Left renal cortex interstitium (tissue), 4 donors: ENCODE results near the gene COL4A1. TPM values are rescaled to one million over a fixed set of nuclear protein-coding genes. Genes with fewer than 3 reads are reported as not detected.

Source experiments
- DNase-seq, 4 donors: peaks; one replicate each; pipeline ENCODE4 v3.0.0-alpha.2; 2013; ENCODE audit warnings: low read depth in 4 of 4, low spot score in 2 of 4, missing footprints in 1 of 4
- polyA plus RNA-seq, 4 donors: library from polyadenylated mRNA; unstranded; fragments of 120-200 nt; gene quantifications; one replicate each; pipeline ENCODE4 v1.2.1, GENCODE V29; 2013; ENCODE audit not compliant: insufficient read length in 4 of 4

Gene COL4A1
- polyA plus RNA-seq, 4 donors, result 518 to 626 (median 569) TPM

DNA sequence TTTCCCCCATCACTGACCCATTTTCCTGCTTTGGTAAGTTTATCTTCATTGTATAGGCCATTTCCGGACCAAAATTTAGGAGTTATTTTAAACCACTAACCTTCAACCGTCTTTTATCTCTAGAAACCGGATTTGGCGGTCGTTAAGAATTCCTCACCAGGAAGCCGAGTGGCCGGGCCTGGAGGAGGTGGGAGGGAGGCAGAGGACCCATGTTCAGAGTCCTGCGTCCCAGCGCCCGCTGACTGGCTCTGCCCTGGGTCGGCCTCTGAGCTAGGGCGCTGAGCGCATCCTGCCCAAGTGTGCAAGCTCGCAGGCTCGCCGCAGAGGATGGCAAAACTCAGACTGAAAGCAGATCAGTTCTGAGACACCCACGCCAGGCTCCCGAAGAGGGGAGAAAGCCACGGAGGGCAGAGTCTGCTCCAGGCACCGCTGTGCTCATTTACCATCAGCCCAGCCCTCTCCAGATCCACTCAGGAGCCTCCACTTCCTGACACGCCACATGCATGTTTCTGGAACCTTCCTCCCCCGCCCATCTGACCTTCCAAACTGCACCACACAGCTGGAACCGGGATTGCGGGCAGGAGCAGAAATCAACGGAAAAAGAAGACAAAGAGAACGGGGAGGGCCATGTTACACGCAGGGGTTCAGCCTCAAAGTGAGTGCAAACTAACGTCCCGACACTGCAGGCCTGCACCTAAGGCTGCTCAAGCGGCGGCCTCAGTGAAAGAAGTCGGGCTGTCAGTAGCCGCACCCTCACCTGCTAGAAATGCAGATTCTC is 8.3 kb downstream of the COL4A1 start:
- DNase-seq, result peak in 2 of 4 donors; percentile 49 to 59

DNA sequence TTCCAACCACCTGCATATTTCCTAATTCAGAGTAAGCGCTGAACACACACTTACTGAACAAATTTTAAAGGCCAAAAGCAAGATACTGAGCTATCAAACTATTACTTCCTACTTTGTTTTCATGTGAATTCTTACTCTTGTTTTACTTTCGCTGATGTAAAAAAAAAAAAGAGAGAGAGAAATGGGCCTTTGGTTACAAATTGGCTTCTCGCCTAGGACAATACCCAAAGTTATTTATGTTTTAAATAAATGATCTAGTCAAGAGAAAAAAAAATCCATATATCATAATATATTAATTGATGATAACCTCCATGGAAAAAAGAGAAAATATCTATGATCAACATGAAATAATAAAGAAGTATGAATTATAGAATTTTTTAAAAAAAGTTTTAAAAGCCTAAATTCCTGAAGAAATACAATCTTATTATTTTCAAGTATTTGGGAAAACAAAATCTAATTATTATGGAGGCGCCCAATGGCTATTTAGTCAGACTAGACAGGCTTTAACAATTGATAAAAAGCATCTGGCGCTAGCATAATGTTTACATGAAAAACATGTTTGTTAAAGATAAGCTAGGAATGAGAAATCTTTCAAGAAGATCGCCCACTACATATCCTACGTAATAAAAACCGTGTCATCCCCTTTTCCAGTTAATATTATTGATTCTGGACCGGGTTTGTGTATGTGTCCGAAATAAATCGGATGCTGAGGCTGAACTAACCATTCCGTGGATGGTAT is 9.0 kb downstream of the COL4A1 start:
- peak in 1 of 4 donors; percentile 63 for DNase-seq

- DNase-seq, result no peak
These were observed 9.9 kb downstream of the COL4A1 start for GRCh38 chr13:110297011-110297410.

GRCh38 chr13:110294622-110295021 is 12.3 kb downstream of the COL4A1 start:
- no peak for DNase-seq

- no peak for DNase-seq
These were observed 12.8 kb downstream of the COL4A1 start for GRCh38 chr13:110294146-110294545.

DNA sequence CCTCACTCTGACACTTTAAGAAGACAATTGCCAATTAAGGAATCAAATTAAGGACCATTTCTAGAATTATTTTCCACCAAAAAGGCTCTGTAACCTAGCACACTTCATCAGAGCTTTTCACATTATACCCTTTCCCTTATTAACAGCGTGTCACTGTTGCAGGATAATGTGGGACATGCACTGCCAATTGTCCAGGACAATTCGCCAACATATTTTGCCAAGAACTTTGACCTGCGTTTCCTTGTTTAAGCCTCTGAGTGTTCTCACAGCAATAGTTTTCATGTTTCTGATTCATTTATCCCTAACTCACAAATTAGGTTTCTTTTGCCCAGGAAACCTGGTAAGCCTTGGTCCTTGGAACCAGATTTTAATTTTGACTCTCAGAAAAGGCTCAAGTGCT is 13.3 kb downstream of the COL4A1 start:
- no peak for DNase-seq

GRCh38 chr13:110293037-110293436 is 13.9 kb downstream of the COL4A1 start:
- no peak for DNase-seq

- DNase-seq, result no peak
These were observed 15.7 kb downstream of the COL4A1 start for GRCh38 chr13:110291286-110291685.

GRCh38 chr13:110290826-110291225 is 16.1 kb downstream of the COL4A1 start:
- no peak for DNase-seq

DNA sequence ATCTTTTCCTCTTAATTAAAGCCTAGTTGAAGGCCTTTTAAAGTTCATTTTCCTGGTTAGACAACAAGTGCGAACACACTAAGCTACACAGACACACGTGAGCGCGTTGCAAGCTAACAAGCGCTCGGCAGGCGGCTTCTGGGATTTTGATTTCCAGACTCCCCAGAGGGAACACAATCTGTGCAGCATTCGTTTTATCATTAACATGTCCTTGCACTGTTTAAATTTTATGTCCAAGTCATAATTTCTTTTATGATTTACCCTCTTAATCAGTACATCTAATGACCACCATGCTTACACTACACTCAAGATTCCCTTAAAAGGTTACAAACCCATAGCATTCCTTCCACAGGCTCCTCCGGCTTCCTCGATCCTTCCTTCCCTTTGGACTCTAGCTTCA is 16.8 kb downstream of the COL4A1 start:
- no peak for DNase-seq

DNA sequence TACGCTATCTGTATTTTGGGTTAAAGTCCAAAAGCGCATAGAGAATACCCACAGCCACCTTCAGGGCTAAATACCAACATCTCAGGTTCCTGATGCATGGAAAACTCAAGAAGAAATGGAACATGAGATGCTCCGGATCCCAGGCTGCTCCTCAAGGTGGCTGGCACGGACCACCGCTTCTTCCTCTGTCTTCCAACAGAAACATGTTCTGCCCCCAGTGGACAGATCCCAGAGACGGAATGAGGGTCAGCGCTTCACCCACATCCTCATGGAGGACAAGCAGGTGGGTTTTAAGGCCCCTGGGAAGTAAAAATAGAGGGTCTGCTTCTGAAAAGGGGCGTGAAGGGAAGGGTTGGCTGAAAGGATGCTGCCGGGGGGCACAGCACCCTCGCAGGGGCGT is 17.3 kb downstream of the COL4A1 start:
- no peak for DNase-seq

GRCh38 chr13:110289174-110289573 is 17.8 kb downstream of the COL4A1 start:
- DNase-seq, result no peak

GRCh38 chr13:110286833-110287819 is 19.8 kb downstream of the COL4A1 start:
- no peak for DNase-seq

- DNase-seq, result no peak
These were observed 20.7 kb downstream of the COL4A1 start for GRCh38 chr13:110285991-110286832.

DNA sequence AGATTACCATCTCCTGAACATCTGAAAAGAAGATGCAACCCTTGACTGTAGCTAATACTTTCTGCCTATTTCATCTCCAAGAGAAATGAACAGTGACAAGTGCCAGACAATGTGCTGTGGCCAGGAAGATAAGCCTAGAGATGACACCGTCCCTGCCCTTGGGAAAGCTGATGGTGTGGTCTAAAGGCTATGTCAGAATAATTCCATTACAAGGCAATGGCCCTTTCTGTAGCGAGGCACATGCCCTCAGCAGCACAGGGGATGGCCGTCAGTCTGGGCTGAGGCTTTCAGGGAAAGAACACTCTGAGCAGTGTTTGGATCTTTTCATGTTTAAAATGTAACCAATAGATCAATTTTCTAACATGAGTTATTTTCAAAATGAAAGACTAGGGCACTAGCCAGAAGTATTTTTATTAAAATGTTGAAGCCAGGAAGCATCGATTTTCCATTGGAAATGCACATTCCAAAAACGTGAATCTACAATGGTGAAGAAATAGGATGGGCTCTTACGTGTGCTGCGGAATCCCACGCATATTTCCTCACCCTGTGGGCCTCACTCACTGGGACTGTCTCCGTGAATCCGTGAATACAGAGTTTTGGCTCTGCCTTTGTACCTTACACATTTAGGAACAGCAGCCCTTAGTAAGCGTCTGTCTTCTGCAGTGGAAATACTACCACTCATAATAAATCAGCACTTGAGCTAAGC is 22.0 kb downstream of the COL4A1 start:
- DNase-seq, result no peak

DNA sequence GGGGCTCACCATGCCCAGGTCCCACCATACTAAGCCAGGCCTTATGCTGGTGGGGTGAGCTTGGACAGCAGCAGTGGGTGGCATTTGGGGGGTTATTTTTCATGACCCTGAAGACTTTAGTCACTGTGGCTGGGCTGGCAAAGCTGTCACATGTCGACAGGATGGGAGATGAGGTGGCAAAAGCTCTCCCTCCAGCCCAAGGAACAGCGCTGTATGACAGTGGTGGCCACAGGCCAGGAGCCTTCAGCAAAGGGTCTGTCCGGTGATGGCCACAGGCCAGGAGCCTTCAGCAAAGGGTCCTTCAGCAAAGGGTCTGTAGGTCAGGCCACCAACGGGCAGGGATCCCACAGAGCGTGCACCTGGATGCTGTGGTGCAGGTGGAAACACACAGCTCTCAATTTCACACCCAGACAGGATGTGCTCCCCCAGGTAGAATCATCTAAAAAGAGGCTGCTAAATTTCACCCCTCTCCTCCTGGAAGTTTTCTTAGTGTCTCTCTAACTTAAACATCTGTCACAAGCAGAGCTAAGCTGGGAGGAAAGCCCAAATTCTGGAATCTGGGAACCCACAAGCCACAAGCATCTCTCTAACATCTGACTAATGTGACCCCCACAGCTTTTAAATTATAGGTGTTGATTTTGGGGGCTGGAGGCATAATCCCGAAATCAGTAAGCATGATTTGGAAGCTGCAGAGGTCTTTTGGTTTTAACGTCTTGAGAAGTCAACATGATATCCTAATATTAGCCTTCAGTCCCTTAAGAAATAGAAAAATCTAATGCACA is 23.0 kb downstream of the COL4A1 start:
- no peak for DNase-seq

DNA sequence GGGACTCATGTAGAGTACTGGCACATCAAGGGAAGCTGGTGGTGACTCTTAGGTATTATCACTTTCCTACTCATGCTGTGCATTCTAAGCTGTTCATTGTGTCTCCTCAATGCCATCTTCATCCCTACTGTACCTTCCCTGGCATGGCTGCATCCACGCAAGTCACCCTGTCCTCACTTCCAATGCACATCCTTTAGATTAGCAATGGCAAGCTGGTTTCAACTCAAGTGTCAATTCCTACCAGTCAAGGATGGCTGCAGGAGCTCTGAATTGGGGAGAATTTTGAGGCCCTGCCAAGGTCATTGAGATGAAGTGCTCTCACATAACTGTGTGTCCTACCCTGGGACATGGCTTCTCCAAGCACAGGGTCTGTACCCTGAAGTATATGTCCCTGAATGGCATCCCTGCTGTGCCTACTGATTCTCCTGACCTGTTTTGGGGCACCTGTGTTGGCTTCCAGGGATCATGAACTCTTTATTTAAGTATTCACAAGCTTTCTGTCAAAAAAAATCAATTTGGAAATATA is 24.6 kb downstream of the COL4A1 start:
- no peak for DNase-seq

- no peak for DNase-seq
These were observed 25.2 kb downstream of the COL4A1 start for GRCh38 chr13:110281736-110282135.
